DLD1 (cell line): ENCODE results near the gene MFRP.

Source experiments
- in situ Hi-C: cut with HindIII; loops from 2 replicates; pipeline ENCODE4 v1.10.0; 2017; ENCODE audit warnings: low sequenced_read_pairs

The MFRP gene

GRCh38 chr11:119299416-119299815 is 47.1 kb downstream of the MFRP start:
- in situ Hi-C loops: no loop called here

DNA sequence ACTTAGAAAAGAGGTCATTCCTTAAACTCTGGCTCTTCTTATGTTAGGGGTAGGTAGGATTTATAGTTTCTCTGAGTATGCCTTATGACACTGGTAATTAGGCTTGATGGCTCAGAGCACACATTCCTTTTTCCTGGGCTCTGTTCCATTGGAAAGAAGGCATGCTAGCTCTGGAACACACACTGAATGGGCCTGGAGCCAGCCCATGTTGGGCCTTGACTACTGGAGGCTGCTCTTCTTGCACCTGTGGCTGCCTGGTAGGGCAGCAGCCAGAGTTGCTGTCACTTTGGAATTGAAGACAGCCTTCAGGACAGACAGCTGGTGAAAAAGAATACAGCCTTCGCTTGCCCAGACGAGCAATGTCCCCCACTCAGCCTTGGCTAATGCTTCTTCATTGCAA is 47.8 kb downstream of the MFRP start:
- in situ Hi-C loops: no loop called here

DNA sequence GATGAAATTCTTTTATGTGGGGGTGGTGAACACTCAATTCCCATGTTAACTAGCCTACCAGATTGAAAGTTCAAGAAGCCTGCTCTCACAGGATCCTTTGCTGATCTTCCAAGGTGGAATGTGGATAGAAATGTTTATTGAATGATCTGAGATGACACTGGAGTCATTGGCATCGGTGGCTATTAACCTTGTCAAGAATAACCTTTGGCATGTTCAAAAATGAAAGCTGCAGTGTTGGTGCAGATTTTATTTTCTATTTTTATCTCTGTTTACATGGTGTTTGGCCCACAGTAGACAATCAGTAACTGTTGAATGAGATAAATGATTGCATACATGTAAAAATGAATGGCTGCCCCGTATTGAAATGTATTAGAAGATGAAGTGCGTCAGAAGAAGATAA is 48.6 kb downstream of the MFRP start:
- in situ Hi-C loops: no loop called here

GRCh38 chr11:119295178-119295577 is 51.3 kb downstream of the MFRP start:
- in situ Hi-C loops: no loop called here

DNA sequence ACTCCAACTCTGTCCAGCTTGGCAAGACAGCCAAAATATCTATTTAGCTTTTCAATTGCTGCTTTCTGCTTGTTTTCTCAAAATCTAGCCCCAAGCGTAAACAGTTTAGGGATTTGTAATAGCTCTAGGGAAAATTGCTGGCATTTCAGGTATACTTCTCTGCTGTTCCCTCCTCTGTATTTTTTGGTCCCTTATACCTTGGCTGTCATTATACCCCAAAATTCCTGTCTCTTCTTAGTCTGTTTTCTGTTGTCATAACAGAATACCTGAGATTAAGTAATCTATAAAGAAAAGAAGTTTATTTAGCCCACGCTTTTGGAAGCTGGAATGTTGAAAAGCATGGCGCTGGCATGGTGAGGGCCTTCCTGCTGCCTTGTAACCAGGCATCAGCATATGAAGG is 53.0 kb downstream of the MFRP start:
- in situ Hi-C loops: no loop called here

DNA sequence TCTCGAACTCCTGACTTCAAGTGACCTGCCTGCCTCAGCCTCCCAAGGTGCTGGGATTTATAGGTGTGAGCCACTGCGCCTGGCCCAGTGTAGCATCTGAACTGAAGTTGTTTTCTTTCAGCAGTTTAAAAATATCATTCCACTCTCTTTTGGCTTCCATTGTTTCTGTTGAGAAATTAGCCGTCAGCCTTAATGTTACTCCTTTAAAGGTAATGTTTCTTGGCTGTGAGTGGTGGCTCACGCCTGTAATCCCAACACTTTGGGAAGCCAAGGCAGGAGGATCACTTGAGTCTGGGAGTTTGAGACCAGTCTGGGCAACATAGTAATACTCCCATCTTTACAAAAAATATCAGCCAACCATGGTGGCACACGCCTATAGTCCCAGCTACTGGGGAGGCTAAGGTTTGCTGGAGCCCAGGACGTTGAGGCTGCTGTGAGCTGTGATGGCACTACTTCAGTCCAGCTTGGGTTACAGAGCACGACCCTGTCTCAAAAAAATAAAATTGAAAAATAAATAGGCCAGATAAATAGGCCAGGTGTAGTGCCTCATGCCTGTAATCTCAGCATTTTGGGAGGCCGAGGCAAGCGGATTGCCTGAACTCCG is 55.5 kb downstream of the MFRP start:
- in situ Hi-C loops: no loop called here
